K562 (cell line): ENCODE results near the gene PRKAG1. TPM values are rescaled to one million over a fixed set of nuclear protein-coding genes. Genes with fewer than 3 reads are reported as not detected.

ENCODE experiments used
- E2F5 ChIP-seq: sonication (generic); formaldehyde crosslinking; IDR thresholded peaks from 2 replicates; pipeline ENCODE4 v1.8.0; 2022; ENCODE audit warnings: mild to moderate bottlenecking, missing genetic modification reagents
- ELF4 ChIP-seq: fragments of 450-650 bp; formaldehyde crosslinking; IDR thresholded peaks from 2 replicates; pipeline ENCODE4 v1.4.0; 2022; ENCODE audit warnings: missing genetic modification characterization
- KAT7 ChIP-seq: sonication (generic); formaldehyde crosslinking; IDR thresholded peaks from 2 replicates; pipeline ENCODE4 v1.8.0; 2022; ENCODE audit warnings: missing genetic modification reagents, mild to moderate bottlenecking, borderline replicate concordance
- SNIP1 ChIP-seq: fragments of 450-650 bp; IDR thresholded peaks from 2 replicates; pipeline ENCODE4 v1.7.1; 2017; ENCODE audit warnings: low read depth, mild to moderate bottlenecking
- TSC22D4 ChIP-seq: fragments of 450-650 bp; IDR thresholded peaks from 2 replicates; pipeline ENCODE4 v1.6.1; 2016; ENCODE audit warnings: missing genetic modification characterization, missing biosample characterization, control low read depth
- TSHZ1 ChIP-seq: fragments of 250-450 bp; sonication (Bioruptor Pico); IDR thresholded peaks from 2 replicates; pipeline ENCODE4 v1.4.0; 2020; ENCODE audit warnings: mild to moderate bottlenecking, moderate library complexity
- polyA plus RNA-seq, 8 experiments: library from polyadenylated mRNA; depleted of rRNA in 4 of 8; stranded (reverse) in 5 of 8; unstranded in 3 of 8; fragments of >200 nt; fragmentation: Nextera tagmentation in 2 of 8; fragmentation: Illumina TruSeq in 1 of 8; extraction: Ambion mirVana in 2 of 8; extraction: Trizol in 1 of 8; gene quantifications; 2 replicates each; pipeline versions ENCODE4 v1.2.1 to v1.2.3, GENCODE V29; 2011 to 2014; ENCODE audit warnings: inconsistent platforms in 1 of 8, missing spikeins in 1 of 8
- total RNA-seq, 7 experiments: library from RNA; depleted of rRNA in 6 of 7; stranded (reverse); fragments of >200 nt in 6 of 7; fragmentation: Illumina TruSeq in 2 of 7; extraction: Trizol in 2 of 7; gene quantifications; 2 replicates each; pipeline versions ENCODE4 v1.2.1 to v1.2.3, GENCODE V29; 2011 to 2021; ENCODE audit warnings: low replicate concordance in 1 of 7

Gene PRKAG1
- total and polyA plus RNA-seq, 9 of the 15 experiments (the other 6 are each of a cell fraction or from before 2014, with no cell fraction given), result 51.1 to 126 (median 79.1) TPM

DNA sequence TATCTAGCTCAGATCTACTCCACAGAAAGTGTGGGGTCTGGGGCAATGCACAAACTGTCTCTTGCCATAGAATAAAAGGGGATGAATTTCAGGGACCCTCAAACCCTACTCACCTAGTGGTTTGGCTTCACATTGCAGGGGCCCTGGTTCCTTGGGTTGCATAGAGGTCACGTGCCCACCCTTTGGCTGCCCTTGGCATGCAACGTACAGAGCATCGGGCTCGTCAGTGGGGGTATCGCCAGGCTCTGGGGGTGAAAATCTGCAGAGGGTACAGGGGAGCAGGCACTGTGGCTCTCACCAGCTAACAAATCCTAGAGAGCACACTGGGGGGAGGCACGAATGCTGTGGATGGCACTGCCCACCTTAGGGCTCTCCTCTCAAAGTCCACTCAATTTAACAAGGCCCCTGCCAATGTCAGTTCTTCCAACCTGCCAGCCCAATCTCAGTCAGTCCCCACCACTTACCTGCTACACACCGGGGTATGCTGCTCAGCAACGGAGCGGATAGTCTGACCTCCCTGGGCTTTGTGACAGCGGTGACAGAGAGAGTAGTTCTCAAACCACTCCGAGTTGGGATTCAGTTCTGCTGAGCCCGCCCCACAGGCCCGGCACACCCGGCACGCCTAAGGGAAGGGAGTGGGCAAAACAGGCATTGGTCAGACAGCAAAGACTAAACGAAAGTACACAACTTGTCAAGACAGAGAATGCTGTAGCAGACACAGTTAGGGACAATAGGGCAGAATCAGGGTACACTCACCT, 34.1 kb upstream of the PRKAG1 start (continued):
- TF ChIP-seq TSHZ1 (no peak), SNIP1 (no peak), TSC22D4 (tag) (no peak), E2F5 (CRISPR knock-in tag) (no peak), KAT7 (CRISPR knock-in tag) (no peak), ELF4 (no peak)
